IMR-90 (cell line): ENCODE results near the gene TBC1D22A. TPM values are rescaled to one million over a fixed set of nuclear protein-coding genes. Genes with fewer than 3 reads are reported as not detected.

Experiments used
- ATAC-seq: fragments of 200-7000 bp; cut with Tn5 transposase; 2 replicates; pipeline ENCODE4 v1.9.1; 2020; ENCODE audit warnings: low read depth, mild to moderate bottlenecking, moderate library complexity
- BruUV-seq: library from RNA; stranded (reverse); fragments of 400-500 nt; replicated peaks from 2 replicates; lab custom pipeline; 2021; lab: Mats Ljungman, UMichigan
- CTCF ChIA-PET: fragments of 300-600 bp; formaldehyde crosslinking; extraction: SDS; loops from one replicate; lab custom pipeline; 2021; ENCODE audit warnings: antibody characterized with exemption; lab: Yijun Ruan, JAX
- POLR2A ChIA-PET: fragments of 300-600 bp; sonication (Branson Sonifier 250); formaldehyde crosslinking; loops from one replicate; lab custom pipeline; 2022; ENCODE audit warnings: antibody characterized with exemption; ENCODE audit not compliant: unreplicated experiment; lab: Charles Lee
- DNase-seq: peaks from one replicate; pipeline ENCODE4 v3.0.0; 2013
- H2AFZ ChIP-seq: replicated peaks from 2 replicates; pipeline ENCODE3; 2013; ENCODE audit warnings: low read length, mild to moderate bottlenecking; ENCODE audit not compliant: poor library complexity
- H2AK5ac ChIP-seq: 2 replicates; pipeline ENCODE4 v1.6.1; 2013; ENCODE audit warnings: low read depth, low read length, inconsistent platforms
- H2AK9ac ChIP-seq: replicated peaks from 2 replicates; pipeline ENCODE3; 2013; ENCODE audit warnings: mild to moderate bottlenecking, low read depth, low read length, moderate library complexity; ENCODE audit not compliant: poor library complexity
- H2BK120ac ChIP-seq: 2 replicates; pipeline ENCODE4 v1.6.1; 2013; ENCODE audit warnings: low read depth, low read length, inconsistent platforms
- H2BK15ac ChIP-seq: 3 replicates; pipeline ENCODE4 v1.6.1; 2013; ENCODE audit warnings: low read depth, low read length, inconsistent platforms
- H2BK20ac ChIP-seq: 2 replicates; pipeline ENCODE4 v1.6.1; 2013; ENCODE audit warnings: low read depth, mild to moderate bottlenecking, inconsistent platforms, low read length, moderate library complexity
- H2BK5ac ChIP-seq: 2 replicates; pipeline ENCODE4 v1.6.1; 2013; ENCODE audit warnings: mild to moderate bottlenecking, low read depth, low read length, inconsistent platforms; ENCODE audit not compliant: poor library complexity, severe bottlenecking
- H3K14ac ChIP-seq: replicated peaks from 2 replicates; pipeline ENCODE4 v1.6.1; 2013; ENCODE audit warnings: low read depth, low read length, inconsistent platforms
- H3K18ac ChIP-seq: 2 replicates; pipeline ENCODE4 v1.6.1; 2013; ENCODE audit warnings: low read depth, low read length, control low read depth
- H3K23ac ChIP-seq: 2 replicates; pipeline ENCODE4 v1.6.1; 2013; ENCODE audit warnings: low read depth, low read length, inconsistent platforms
- H3K27ac ChIP-seq: 2 replicates; pipeline ENCODE4 v1.5.1; 2013; ENCODE audit warnings: mild to moderate bottlenecking, control low read depth, low read length; ENCODE audit not compliant: insufficient read depth
- H3K27me3 ChIP-seq: 2 replicates; pipeline ENCODE4 v1.6.1; 2013; ENCODE audit warnings: low read length; ENCODE audit not compliant: control insufficient read depth, insufficient read depth
- H3K36me3 ChIP-seq: 2 replicates; pipeline ENCODE4 v1.6.1; 2013; ENCODE audit warnings: low read length, mixed read lengths; ENCODE audit not compliant: control insufficient read depth, insufficient read depth
- H3K4ac ChIP-seq: 2 replicates; pipeline ENCODE4 v1.6.1; 2013; ENCODE audit warnings: low read depth, low read length, inconsistent platforms
- H3K4me1 ChIP-seq: 2 replicates; pipeline ENCODE4 v1.6.1; 2013; ENCODE audit warnings: low read length, mixed read lengths; ENCODE audit not compliant: control insufficient read depth, insufficient read depth
- H3K4me2 ChIP-seq: 2 replicates; pipeline ENCODE4 v1.6.1; 2013; ENCODE audit warnings: low read depth, mild to moderate bottlenecking, control low read depth, low read length, moderate library complexity
- H3K4me3 ChIP-seq: 2 replicates; pipeline ENCODE4 v1.5.1; 2013; ENCODE audit warnings: low read depth, mild to moderate bottlenecking, control low read depth, low read length, moderate library complexity; ENCODE audit not compliant: insufficient read depth
- H3K56ac ChIP-seq: 2 replicates; pipeline ENCODE4 v1.6.1; 2013; ENCODE audit warnings: low read length, inconsistent platforms; ENCODE audit not compliant: insufficient read depth; ENCODE audit errors: extremely low read depth
- H3K79me1 ChIP-seq, 2 experiments: 2 replicates each; pipeline ENCODE4 v1.6.1; 2013; ENCODE audit warnings: low read length in 2 of 2, inconsistent platforms in 1 of 2, low read depth in 1 of 2
- H3K9ac ChIP-seq: 2 replicates; pipeline ENCODE4 v1.6.1; 2013; ENCODE audit warnings: low read depth, low read length, control low read depth
- H3K9me1 ChIP-seq: 2 replicates; pipeline ENCODE4 v1.6.1; 2013; ENCODE audit warnings: low read length, inconsistent platforms; ENCODE audit not compliant: insufficient read depth
- H3K9me3 ChIP-seq: 2 replicates; pipeline ENCODE4 v1.6.1; 2013; ENCODE audit warnings: low read length; ENCODE audit not compliant: control insufficient read depth, insufficient read depth
- H4K20me1 ChIP-seq: 2 replicates; pipeline ENCODE4 v1.6.1; 2013; ENCODE audit warnings: low read length, inconsistent platforms; ENCODE audit not compliant: insufficient read depth
- H4K5ac ChIP-seq: 2 replicates; pipeline ENCODE4 v1.6.1; 2013; ENCODE audit warnings: mild to moderate bottlenecking, low read depth, low read length, control low read depth
- H4K8ac ChIP-seq, 2 experiments: 2 replicates each; pipeline ENCODE4 v1.6.1; 2013; ENCODE audit warnings: low read depth in 2 of 2, low read length in 2 of 2, control low read depth in 1 of 2, inconsistent platforms in 1 of 2
- H4K91ac ChIP-seq: 2 replicates; pipeline ENCODE4 v1.6.1; 2013; ENCODE audit warnings: low read depth, low read length, inconsistent platforms; ENCODE audit not compliant: insufficient read depth
- BHLHE40 ChIP-seq: fragments of 150-350 bp; IDR thresholded peaks from 2 replicates; pipeline ENCODE4 v1.6.1; 2016; ENCODE audit warnings: mild to moderate bottlenecking, low read depth, low read length
- CEBPB ChIP-seq: IDR thresholded peaks from 2 replicates; pipeline ENCODE4 v1.6.1; 2012; ENCODE audit warnings: low read depth, low read length, improper control_type of control experiment
- CHD1 ChIP-seq: IDR thresholded peaks from 2 replicates; pipeline ENCODE4 v1.6.1; 2012; ENCODE audit warnings: low read depth, low read length, improper control_type of control experiment
- FOS ChIP-seq: fragments of 150-350 bp; IDR thresholded peaks from 2 replicates; pipeline ENCODE4 v1.6.1; 2016; ENCODE audit warnings: low read depth, low read length
- MAFK ChIP-seq: IDR thresholded peaks from 2 replicates; pipeline ENCODE4 v1.6.1; 2012; ENCODE audit warnings: low read depth, low read length, improper control_type of control experiment
- MAZ ChIP-seq: IDR thresholded peaks from 2 replicates; pipeline ENCODE4 v1.6.1; 2012; ENCODE audit warnings: low read depth, mild to moderate bottlenecking, low read length, improper control_type of control experiment, moderate library complexity, borderline replicate concordance
- MXI1 ChIP-seq: IDR thresholded peaks from 2 replicates; pipeline ENCODE4 v1.6.1; 2012; ENCODE audit warnings: low read depth, mild to moderate bottlenecking, low read length, moderate library complexity, borderline replicate concordance
- POLR2A ChIP-seq: IDR thresholded peaks from 2 replicates; pipeline ENCODE4 v1.6.1; 2012; ENCODE audit warnings: mild to moderate bottlenecking, low read depth, low read length
- RAD21 ChIP-seq: IDR thresholded peaks from 2 replicates; pipeline ENCODE4 v1.6.1; 2012; ENCODE audit warnings: low read length, improper control_type of control experiment
- RCOR1 ChIP-seq: IDR thresholded peaks from 2 replicates; pipeline ENCODE4 v1.6.1; 2012; ENCODE audit warnings: mild to moderate bottlenecking, low read length, improper control_type of control experiment; ENCODE audit not compliant: insufficient replicate concordance
- RFX5 ChIP-seq: IDR thresholded peaks from 2 replicates; pipeline ENCODE4 v1.8.0; 2012; ENCODE audit warnings: low read depth, mild to moderate bottlenecking, low read length, moderate library complexity
- SMC3 ChIP-seq: fragments of 150-350 bp; IDR thresholded peaks from 2 replicates; pipeline ENCODE4 v1.6.1; 2016; ENCODE audit warnings: low read depth, mild to moderate bottlenecking, antibody characterized with exemption, low read length, moderate library complexity
- WGBS, 2 experiments: methylation state at CpG; one replicate each; pipeline versions ENCODE4 v1.1.5 to v1.1.7; 2013; ENCODE audit warnings: missing lambda C conversion rate in 2 of 2; ENCODE audit not compliant: insufficient read length in 1 of 2; ENCODE audit errors: extremely low coverage in 2 of 2; 5-methylcytosine and 5-hydroxymethylcytosine counted together
- dilution Hi-C: fragments of 300-500 bp; cut with HindIII; formaldehyde crosslinking; loops from one replicate; pipeline ENCODE4 v1.14.3; 2018; ENCODE audit warnings: low sequenced_read_pairs; ENCODE audit not compliant: unreplicated experiment
- in situ Hi-C: fragments of 300-500 bp; cut with MboI; formaldehyde crosslinking; loops from 3 replicates; pipeline ENCODE4 v1.14.3; 2019; ENCODE audit warnings: low sequenced_read_pairs, inconsistent platforms, mixed read lengths
- intact Hi-C: fragments of 100-400 bp; cut with micrococcal nuclease; formaldehyde crosslinking; loops from 2 replicates; pipeline ENCODE4 v1.10.0; 2022
- polyA plus RNA-seq, 3 experiments: library from polyadenylated mRNA; depleted of rRNA; stranded (reverse); fragments of >200 nt; gene quantifications; 2 replicates each; pipeline ENCODE4 v1.2.3, GENCODE V29; 2012; ENCODE audit warnings: low replicate concordance in 1 of 3
- total RNA-seq: library from RNA; depleted of rRNA; stranded (reverse); fragments of >200 nt; gene quantifications from 2 replicates; pipeline ENCODE4 v1.2.3, GENCODE V29; 2012
- TF ChIP-seq, protein P1 (sequence below): conservative IDR thresholded peaks from 2 replicates; pipeline ENCODE4 v1.5.1; 2012; ENCODE audit warnings: mild to moderate bottlenecking, low read depth, low read length, improper control_type of control experiment
- TF ChIP-seq, protein P2 (sequence below): fragments of 150-350 bp; IDR thresholded peaks from 2 replicates; pipeline ENCODE4 v1.6.1; 2017; ENCODE audit warnings: mild to moderate bottlenecking, antibody characterized with exemption, low read length, low read depth

TBC1D22A gene
- total and polyA plus RNA-seq, 2 of the 4 experiments (the other 2 are of a cell fraction): 9.0 to 16.7 TPM

DNA sequence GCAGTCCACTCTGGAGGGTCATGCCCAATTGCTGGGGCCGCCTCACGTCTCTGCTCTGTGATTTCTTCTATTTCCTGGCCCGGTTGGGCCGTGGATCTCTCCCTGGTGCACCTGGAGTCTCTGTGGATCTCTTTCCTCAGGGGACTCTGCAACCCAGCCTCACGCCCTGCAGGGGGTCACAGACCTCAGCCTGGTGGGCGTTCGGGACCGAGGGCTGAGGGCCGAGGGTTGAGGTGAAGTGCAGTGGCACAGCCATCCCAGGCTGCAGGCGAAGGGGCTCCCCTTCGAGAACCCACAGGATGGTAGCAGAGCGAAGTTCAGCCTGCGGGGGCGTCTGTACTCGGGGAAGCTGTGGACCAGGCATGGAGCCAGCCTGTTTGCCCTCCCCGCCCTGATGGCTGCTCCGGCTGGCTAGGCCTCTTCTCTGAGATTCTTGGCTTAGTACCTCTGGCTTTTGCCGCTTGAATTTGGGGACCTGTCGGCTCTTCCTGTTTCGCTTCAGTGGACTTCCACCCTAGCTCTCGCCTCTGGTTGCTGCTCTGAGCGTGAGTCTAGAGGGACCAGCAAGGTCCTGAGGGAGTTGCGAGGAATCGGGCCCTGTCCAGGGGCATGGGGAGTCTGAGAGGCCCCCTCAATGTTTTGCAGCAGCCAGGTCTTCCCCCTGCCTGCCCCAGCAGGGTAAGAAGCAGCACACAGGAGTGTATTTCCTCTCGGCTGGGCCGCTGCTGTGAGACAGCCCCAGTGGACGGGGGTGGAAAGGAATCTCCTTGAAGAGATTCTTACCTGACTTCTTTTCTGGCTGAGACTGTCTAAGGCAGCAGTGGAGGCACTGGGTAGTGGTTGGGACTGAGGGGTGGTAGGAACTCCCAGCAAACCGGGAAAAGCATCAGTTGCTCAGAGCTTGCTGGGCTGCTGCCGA is 140.8 kb downstream of the TBC1D22A start:
- Histone ChIP-seq H4K5ac (no peak overlapping the region), H2BK5ac (no peak overlapping the region), H3K56ac (no peak overlapping the region), H2AFZ (no peak overlapping the region), H3K27ac (no peak overlapping the region), H3K27me3 (no peaks in the 10 kb centered on the region), H2AK5ac (no peak overlapping the region), H3K4me2 (no peak overlapping the region), H3K4me3 (no peak overlapping the region), H3K14ac (no peak overlapping the region), H3K9me3 (no peaks in the 10 kb centered on the region), H4K8ac (no peak overlapping the region), H3K4me1 (peaks cover 2% of the 10 kb centered on the region; the same call in 1 of the 2 replicates), H3K9me1 (no peaks in the 10 kb centered on the region; the same call in 1 of the 2 replicates), H2BK20ac (no peak overlapping the region), H4K20me1 (no peaks in the 10 kb centered on the region; the same call in none of the 2 replicates), H4K91ac (no peak overlapping the region), H2AK9ac (no peak overlapping the region), H3K36me3 (peaks cover 11% of the 10 kb centered on the region), H3K4ac (no peak overlapping the region), H3K23ac (no peak overlapping the region), H3K9ac (no peak overlapping the region), H3K79me1 (peaks cover 9 to 14% of the 10 kb centered on the region in 2 experiments; a peak in 3 of 4 replicates), H3K18ac (no peak overlapping the region), H2BK120ac (no peak overlapping the region), H2BK15ac (no peak overlapping the region)
- WGBS, 2 experiments: 78% methylated on average over 16 of the region's 29 CpGs; no CpG with 5 or more reads in 1 of the 2 experiments
- ChIA-PET POLR2A (no interaction called here), CTCF (no interaction called here)
- in situ Hi-C loops: no loop called here
- DNase-seq (no peak), ATAC-seq (no peak; the same call in 1 of the 2 replicates)
- BruUV-seq: no TSS peak
- intact Hi-C loops: no loop called here
- dilution Hi-C loops: no loop called here
- TF ChIP-seq POLR2A: no peak
- TF ChIP-seq, protein P1, sequence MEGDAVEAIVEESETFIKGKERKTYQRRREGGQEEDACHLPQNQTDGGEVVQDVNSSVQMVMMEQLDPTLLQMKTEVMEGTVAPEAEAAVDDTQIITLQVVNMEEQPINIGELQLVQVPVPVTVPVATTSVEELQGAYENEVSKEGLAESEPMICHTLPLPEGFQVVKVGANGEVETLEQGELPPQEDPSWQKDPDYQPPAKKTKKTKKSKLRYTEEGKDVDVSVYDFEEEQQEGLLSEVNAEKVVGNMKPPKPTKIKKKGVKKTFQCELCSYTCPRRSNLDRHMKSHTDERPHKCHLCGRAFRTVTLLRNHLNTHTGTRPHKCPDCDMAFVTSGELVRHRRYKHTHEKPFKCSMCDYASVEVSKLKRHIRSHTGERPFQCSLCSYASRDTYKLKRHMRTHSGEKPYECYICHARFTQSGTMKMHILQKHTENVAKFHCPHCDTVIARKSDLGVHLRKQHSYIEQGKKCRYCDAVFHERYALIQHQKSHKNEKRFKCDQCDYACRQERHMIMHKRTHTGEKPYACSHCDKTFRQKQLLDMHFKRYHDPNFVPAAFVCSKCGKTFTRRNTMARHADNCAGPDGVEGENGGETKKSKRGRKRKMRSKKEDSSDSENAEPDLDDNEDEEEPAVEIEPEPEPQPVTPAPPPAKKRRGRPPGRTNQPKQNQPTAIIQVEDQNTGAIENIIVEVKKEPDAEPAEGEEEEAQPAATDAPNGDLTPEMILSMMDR: no peak
- no peak for TF ChIP-seq RCOR1
- TF ChIP-seq SMC3: no peak
- no peak for TF ChIP-seq CEBPB
- no peak for TF ChIP-seq RAD21
- no peak for TF ChIP-seq CHD1
- TF ChIP-seq, protein P2, sequence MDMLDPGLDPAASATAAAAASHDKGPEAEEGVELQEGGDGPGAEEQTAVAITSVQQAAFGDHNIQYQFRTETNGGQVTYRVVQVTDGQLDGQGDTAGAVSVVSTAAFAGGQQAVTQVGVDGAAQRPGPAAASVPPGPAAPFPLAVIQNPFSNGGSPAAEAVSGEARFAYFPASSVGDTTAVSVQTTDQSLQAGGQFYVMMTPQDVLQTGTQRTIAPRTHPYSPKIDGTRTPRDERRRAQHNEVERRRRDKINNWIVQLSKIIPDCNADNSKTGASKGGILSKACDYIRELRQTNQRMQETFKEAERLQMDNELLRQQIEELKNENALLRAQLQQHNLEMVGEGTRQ: no peak
- no peak for TF ChIP-seq MXI1
- no peak for TF ChIP-seq MAFK
- no peak for TF ChIP-seq MAZ
- TF ChIP-seq FOS: no peak
- no peak for TF ChIP-seq BHLHE40
- TF ChIP-seq RFX5: no peak
